ENCODE measurements around the gene HTR3B.
"Not testable (repeated sequence)": the region's sequence is repeated elsewhere in the genome, so short reads cannot be mapped to it uniquely, and the experiment has no call there.

HTR3B gene

DNA sequence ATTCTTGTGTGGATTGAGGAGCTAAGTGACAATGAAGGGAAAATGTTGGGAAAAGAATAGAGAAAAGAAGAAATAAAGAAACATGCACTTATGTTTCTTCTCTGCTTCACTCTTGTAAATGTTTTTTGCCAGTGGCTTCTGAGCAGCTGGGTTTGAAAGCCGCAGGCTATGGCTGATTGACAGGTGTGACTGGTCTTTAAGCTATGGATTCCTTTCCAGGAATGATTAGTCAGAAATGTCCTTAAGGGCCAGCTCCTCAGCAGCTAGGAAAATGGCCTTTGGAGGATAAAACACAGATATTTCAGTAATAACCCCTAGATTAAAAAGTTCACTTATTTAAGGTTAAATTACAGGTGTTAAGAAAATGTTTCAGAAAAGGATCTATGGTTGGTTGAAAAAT, 22.7 kb upstream of the HTR3B start:
- FAIRE-seq (no peak), DNase-seq (ENCODE audit: insufficient read length, low spot score) (peak; percentile 67)

DNA sequence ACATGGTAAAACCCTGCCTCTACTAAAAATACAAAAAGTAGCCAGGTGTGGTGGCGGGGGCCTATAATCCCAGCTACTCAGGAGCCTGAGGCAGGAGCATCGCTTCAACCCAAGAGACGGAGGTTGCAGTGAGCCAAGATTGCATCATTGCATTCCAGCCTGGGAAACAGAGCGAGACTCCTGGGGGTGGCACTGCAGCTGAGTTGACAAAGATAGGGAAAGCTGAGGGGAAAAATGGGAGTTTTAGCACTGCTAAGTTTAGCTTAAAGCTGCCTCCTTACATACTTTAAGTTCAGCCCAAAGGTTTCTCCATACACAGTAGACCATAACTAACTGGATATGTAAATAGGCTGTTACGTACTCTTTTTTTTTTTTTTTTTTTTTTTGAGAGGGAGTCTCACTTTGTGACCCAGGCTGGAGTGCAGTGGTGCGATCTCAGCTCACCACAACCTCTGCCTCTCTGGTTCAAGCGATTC, 20.2 kb upstream of the HTR3B start:
- FAIRE-seq: peak; percentile 60

GRCh38 chr11:113885897-113886296, 18.7 kb upstream of the HTR3B start:
- DNase-seq (ENCODE audit: insufficient read length, low spot score) (no peak), FAIRE-seq (no peak)

More for the DNA sequence above, 20.2 kb upstream of the HTR3B start:
- no peak for DNase-seq (ENCODE audit: insufficient read length, low spot score)

DNA sequence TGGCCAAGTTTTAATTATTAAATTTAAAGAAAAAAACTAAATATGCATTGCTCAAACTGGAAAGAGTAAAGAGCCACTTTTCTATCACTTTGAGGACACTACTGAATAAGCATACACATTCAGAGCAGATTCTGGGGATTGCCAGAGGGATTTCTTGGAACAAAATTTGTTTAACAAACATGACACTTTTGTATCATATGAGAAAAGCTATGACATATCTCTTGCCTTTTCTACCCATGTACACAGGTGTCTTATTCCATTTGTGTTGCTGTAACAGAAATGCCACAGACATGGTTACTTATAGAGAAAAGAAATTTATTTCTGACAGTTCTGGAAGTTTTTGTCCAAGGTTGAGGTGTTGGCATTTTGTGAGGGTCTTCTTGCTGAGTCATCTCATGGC, 15.7 kb upstream of the HTR3B start:
- FAIRE-seq: no peak

DNA sequence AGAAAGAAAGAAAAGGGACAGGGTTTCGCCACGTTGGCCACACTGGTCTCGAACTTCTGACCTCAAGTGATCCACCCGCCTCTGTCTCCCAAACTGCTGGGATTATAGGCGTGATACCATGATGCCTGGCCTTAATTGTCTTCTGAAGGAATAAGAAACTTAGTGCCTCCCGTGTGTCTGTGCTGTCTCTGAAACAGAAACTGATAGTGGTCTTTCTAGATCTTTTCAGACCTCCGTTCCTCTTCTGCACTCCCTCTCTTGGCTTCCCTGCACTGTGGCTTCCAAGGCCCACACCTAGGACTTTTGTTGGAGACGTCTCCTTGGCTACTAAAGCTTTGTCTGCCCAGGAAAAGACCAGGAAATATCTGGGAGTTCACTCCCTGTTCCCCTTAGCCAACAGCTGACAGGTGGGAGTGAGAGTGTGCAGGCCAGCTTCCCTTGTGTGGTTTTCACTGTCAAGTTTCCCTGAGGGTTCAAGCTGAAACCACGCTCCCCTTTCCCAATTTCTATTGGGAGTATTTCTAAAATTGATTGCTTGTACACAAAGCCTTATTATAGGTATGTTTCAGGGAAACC, 10.1 kb upstream of the HTR3B start:
- FAIRE-seq: no peak

More for the DNA sequence above, 15.7 kb upstream of the HTR3B start:
- DNase-seq (ENCODE audit: insufficient read length, low spot score): no peak

GRCh38 chr11:113895367-113896155, 9.0 kb upstream of the HTR3B start:
- FAIRE-seq: no peak
- DNase-seq (ENCODE audit: insufficient read length, low spot score): no peak

More for the DNA sequence above, 10.1 kb upstream of the HTR3B start:
- no peak for DNase-seq (ENCODE audit: insufficient read length, low spot score)

- DNase-seq (ENCODE audit: insufficient read length, low spot score) (no peak), FAIRE-seq (peak; percentile 65)
Measured at GRCh38 chr11:113896156-113896879, 8.3 kb upstream of the HTR3B start.

GRCh38 chr11:113901141-113901540, 3.5 kb upstream of the HTR3B start:
- DNase-seq (ENCODE audit: insufficient read length, low spot score) (no peak), FAIRE-seq (no peak)

DNA sequence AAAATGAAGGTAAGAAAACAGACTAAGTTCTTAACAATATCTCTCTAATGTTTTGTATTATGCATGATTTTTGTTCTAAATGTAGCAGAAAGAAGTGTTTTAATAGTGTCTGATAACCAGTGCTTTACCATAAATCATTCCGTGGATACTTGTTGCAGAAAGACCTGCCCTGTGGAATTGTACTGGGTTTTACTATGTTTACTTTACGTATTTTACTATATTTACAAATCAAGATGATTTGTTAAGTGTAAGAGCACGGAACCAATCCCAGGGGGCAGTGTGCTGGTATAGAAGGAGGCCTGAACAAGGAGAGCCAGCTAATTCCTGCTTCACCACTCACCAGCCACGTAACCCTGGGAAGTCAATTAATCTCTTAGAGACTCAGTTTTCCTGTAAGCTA, 1.4 kb downstream of the HTR3B start:
- DNase-seq (ENCODE audit: insufficient read length, low spot score): no peak
- no peak for FAIRE-seq

- FAIRE-seq (no peak), DNase-seq (ENCODE audit: insufficient read length, low spot score) (no peak)
Measured at GRCh38 chr11:113906516-113906915, 1.9 kb downstream of the HTR3B start.

DNA sequence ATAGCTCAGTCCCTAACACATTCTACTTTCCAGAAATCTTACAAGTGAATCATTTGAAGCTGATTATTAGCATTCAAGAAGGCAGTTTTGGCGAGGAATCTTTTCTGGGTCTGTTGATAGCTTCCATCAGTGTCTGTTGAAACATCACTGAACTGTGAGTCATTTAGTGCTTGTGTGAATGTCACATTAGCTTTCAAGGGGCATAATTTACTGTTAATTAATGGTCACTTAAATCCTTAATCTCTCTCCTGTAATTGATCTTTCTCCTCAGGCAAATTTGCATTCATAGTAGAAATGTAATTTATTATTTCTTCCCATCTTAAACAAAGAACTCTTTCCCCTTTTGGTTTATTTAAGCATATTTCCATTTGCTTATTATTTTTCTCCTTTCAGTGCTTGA, 2.6 kb downstream of the HTR3B start:
- DNase-seq (ENCODE audit: insufficient read length, low spot score) (no peak), FAIRE-seq (no peak)

GRCh38 chr11:113907681-113908080, 3.1 kb downstream of the HTR3B start:
- DNase-seq (ENCODE audit: insufficient read length, low spot score) (no peak), FAIRE-seq (no peak)

DNA sequence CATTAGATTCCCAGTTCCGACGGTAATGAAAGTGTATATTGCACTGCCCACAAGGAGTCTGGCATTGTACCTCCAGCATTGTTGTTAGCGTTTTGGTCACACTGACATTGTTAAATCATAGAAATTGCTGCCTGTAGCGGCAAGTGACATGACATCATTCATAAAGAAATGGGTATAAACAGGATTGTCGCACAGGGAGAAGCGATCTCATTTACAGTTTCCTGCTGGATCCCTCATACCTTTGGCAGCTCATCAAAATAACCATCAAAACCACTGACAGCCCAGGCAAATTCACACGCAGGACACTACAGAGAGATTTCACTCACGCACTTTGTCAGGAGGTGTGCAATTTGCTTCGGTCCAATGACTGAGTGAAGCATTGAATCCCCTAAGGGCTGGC, 3.5 kb downstream of the HTR3B start:
- no peak for DNase-seq (ENCODE audit: insufficient read length, low spot score)
- FAIRE-seq: no peak

- not testable (repeated sequence) for FAIRE-seq; DNase-seq (ENCODE audit: insufficient read length, low spot score)
Measured at GRCh38 chr11:113911491-113911890, 6.9 kb downstream of the HTR3B start.

DNA sequence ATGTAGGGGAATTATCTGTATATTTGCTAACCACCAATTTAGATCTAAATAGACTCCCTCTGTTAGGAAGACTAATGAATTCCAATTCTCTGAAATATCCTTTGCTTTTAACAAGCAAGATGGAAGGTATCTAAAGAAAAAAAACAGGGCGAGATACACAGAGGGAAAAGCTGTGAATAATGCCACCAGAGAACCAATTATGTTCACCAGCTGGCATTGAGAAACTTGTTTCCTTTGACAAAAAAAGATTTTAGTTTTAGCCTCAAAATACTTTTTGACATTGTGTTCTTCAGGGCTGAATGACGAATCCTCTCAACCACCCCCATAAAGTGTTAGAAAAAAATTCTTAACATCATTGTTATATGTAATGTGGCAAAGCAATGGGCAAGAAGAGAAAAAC, 19.0 kb downstream of the HTR3B start:
- DNase-seq (ENCODE audit: insufficient read length, low spot score) (no peak), FAIRE-seq (no peak)

DNA sequence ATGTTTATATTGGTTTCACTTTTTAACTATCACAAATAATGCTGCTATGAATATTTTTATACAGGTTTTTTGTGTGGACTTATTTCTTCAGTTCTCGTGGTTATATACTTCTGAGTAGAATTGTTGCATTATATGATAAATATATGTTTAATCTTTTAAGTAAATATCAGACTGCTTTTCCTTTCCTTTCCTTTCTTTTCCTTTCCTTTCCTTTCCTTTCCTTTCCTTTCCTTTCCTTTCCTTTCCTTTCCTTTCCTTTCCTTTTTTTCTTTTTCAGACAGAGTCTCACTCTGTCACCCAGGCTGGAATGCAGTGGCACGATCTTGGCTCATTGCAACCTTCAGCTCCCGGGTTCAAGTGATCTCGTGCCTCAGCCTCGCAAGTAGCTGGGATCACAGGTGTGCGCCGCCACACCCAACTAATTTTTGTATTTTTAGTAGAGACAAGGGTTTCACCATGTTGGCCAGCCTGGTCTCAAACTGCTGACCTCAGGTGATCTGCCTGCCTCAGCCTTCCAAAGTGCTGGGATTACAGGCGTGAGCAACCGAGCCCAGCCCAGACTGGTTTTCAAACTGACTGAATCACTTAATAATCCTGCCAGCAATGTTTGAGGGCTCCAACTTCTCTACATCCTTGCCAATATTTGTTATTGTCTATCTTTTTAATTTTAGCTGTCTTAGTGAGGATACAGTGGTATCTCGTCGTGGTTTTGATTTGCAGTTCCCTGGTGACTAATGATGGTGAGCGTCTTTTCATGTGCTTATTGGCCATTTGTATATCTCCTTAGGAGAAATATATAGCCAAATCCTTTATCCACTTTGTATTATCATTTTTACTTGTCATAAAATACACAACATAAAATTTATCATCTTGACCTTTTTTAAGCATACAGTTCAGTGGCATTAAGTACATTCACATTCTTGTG, 21.9 kb downstream of the HTR3B start:
- FAIRE-seq (no peak), DNase-seq (ENCODE audit: insufficient read length, low spot score) (no peak)

GRCh38 chr11:113928311-113928710, 23.7 kb downstream of the HTR3B start:
- FAIRE-seq: no peak
- DNase-seq (ENCODE audit: insufficient read length, low spot score): no peak

DNA sequence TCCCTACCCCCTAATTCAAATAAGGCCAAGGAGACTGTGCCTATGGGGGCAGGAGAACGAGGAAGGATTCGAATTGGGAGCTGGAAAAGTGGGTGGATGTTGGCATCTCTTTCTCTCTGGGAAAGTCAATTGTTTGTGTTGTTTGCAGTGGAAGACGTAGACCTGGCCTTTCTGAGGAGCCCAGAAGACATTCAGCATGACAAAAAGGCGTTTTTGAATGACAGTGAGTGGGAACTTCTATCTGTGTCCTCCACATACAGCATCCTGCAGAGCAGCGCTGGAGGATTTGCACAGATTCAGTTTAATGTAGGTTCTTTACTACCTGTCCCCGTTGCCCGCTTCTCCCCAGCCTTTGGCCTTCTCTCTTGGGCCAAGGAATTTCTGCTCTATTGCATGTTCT, 28.2 kb downstream of the HTR3B start:
- FAIRE-seq: no peak
- no peak for DNase-seq (ENCODE audit: insufficient read length, low spot score)

GRCh38 chr11:113934193-113934592, 29.6 kb downstream of the HTR3B start:
- DNase-seq (ENCODE audit: insufficient read length, low spot score); FAIRE-seq: not testable (repeated sequence)

- FAIRE-seq (no peak), DNase-seq (ENCODE audit: insufficient read length, low spot score) (no peak)
Measured at GRCh38 chr11:113934761-113935160, 30.2 kb downstream of the HTR3B start.
